ENCODE measurements around the gene TMEM129.

TMEM129 gene

DNA sequence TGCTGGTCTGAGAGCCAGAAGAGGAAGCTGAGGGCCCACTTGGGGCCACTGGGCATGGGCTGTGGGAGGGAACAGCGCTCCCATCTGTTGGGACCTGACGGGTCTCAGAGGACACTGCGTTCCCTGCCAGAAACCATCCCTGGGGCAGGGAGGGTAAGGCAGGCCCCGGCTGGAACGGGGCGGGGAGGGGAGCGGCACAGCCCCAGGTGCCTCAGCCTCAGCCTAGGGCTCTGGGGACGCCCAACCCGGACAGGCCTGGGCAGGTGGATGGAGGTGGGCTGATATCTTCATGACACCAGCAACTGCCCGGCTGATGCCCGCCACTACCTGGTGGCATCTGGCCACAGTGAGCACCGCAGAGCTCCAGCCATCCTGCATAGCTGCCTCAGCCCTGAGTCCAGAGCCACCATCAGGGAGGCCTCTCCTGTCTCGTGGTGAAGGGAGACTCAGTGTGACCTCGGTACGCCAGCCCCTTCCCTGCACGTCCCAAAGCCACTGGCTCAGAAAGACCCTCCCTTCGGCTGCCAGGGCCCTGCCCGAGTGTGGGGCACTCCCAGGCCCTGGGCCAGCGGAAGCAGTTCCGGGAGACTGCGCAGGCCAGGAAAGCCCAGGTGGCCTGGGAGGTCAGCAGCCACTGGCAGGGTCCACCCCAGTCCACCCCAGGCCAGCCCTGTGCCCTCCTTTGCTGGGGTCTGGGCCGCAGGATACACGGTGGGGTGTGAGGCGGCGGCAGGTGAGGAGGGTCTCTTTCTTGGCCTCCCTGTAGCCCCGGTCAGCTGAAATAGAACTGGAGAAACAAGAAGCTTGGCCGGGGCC, 37.4 kb upstream of the TMEM129 start:
- DNase-seq = no peak

DNA sequence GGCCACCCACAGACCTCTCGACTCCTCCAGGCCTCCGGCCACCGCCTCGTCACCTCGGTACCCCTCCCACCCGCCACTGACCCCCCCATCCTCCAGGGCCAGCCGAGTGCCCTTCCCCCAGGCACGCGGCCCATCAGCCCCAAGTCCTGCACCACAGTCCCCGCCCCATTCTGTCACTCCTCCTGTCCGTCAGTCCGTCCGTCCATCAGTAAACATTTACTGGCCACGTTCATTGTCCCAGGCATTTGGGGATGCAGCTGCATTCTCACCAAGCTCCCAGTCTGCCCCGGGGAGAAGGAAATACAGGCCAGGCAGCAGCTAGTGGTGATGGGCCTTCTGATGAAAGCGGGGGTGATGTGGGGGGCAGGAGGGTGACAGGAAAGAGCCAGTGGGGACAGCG, 36.7 kb upstream of the TMEM129 start:
- DNase-seq = no peak

DNA sequence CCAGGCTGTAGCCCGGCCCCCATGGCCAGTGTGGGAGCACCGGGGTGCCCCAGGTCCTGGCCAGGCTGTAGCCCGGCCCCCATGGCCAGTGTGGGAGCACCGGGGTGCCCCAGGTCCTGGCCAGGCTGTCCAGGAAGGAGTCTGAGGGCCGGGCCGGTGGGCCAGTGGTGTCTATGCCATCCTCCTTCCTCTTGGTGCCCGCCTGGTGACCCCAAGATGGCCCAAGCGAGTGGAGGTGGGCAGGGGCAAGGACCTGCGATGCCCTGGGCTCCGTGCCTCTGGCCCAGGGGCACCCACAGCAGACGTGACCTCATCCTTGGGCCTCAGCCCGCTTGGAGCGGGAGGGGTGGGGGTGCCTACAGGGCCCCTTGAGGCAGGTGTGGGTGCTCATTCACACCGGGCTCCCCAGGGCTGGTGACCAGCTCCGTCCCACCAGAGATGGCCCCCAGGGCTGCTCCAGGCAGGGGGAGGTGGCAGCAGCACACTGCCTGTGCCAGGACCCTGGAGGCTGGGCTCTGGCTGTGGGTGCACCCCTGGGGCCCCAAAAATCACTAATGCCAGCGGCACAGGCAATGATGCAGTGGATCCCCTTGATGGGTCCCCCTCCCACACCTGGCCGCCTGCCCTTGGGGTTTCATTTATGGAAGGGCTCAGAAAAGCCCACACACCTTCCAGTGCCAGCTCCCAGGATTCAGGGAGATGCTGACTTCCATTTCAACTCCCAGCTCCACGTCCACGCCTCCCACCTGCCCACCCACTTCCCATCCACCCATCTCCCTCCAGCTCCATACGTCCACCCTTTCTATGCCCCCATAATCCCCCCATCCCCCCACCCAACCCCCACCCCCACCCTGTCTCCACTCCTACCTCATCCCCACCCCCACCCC, 36.0 kb upstream of the TMEM129 start:
- no peak for DNase-seq

DNA sequence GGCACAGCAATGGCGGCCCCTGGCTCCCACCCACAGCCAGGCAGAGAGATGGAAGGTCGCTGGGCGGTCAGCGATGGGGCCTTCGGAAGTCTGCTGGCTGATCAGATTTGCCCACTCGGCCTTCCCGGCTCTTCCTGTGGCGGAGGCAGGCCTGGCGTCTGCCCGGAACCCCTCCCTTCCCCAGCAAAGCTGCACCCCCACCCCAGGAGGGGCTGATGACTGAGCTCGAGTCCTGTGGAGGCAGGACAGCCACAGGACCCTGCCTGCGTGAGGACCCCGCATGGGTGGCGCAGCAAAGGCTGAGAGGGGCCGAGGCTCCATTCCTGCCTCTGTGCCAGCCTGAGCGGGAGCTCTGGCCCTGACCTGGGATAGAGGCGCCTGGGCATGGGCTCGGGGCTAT, 35.0 kb upstream of the TMEM129 start:
- DNase-seq = no peak

DNA sequence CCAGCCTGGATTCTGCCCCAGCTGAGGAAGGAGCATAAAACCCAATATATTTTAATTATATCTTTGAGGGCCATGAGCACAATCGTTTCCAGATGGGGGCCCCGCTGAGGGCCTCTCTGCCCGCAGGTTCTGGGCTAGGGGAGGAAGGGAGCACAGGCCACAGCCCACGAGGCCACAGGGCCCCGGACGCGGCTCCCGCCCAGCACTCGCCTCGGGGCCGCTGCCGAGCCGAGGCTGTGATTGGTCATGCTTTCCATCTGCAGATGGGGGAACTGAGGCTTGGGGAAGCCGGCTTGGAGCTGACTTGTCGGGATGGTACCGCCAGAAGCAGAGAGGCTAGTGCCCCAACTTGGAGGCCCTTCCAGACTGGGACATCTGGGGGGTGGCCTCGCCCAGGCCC, 34.2 kb upstream of the TMEM129 start:
- no peak for DNase-seq

DNA sequence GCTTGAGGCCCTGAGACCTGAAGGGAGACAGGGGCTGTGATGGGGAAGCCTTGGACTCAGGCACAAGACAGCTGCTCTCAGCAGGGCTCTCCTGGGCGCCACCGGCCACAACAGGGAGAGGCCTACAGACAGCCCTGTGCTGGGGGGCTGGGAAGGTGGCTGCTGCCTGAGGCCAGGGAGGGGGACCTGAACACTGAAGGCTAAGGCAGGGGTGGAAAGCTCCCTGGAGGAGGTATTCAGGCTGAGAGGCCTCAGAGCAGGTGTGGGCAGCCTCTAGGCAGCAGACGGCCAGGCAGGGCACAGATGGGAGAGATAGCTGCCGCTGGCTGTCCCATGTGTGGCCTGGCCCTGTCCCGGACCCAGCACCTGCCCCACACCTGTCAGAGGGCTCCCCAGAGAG, 33.2 kb upstream of the TMEM129 start:
- no peak for DNase-seq

DNA sequence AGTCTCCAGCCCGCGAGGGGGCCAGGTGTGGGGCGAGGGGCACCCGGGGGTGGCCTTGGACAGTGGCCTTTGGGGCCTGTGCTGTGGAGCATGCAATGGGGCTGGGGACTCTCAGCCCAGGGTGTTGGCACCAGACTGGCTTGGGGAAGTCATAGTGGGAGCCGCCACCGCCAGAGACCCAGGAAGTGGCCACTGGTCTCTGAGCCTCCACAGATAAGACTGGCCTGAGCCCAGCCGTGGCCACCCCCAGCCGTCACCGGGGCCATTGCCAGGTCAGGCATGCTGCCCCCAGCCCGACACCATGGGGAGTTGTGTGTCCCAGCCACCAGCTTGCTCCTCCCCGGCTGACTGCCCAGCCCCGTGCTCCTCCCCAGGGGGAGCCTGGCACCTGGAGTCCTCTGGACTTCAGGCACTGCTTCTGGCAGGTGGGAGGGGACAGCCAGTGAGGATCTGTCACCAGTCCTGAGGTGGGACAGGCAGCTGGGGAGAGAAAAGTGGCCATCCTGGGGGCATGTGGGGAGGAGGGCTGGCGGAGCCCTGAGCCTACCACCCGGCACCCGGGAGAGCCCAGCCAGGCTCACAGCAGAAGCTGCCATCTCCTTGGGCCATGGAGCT, 32.7 kb upstream of the TMEM129 start:
- no peak for DNase-seq

DNA sequence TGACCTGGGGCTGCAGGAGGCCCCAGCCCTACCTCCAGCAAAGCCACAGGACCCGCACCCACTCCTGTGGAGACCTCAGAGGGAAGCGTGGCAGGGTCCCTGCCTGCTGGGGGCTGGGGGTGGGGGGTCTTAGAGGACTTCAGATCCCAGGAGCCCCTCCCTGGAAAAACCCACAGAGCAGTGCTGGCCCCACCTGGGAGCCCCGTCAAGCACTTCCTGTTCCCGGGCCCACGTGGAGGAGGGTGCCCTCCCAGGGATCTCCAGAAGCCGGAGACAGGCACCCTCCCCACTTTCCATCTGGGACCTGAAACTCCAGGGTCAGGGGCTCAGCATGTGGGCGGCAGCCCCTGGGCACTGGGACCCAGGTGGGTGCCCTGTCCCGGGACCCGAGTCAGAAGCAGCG, 32.2 kb upstream of the TMEM129 start:
- DNase-seq = no peak

DNA sequence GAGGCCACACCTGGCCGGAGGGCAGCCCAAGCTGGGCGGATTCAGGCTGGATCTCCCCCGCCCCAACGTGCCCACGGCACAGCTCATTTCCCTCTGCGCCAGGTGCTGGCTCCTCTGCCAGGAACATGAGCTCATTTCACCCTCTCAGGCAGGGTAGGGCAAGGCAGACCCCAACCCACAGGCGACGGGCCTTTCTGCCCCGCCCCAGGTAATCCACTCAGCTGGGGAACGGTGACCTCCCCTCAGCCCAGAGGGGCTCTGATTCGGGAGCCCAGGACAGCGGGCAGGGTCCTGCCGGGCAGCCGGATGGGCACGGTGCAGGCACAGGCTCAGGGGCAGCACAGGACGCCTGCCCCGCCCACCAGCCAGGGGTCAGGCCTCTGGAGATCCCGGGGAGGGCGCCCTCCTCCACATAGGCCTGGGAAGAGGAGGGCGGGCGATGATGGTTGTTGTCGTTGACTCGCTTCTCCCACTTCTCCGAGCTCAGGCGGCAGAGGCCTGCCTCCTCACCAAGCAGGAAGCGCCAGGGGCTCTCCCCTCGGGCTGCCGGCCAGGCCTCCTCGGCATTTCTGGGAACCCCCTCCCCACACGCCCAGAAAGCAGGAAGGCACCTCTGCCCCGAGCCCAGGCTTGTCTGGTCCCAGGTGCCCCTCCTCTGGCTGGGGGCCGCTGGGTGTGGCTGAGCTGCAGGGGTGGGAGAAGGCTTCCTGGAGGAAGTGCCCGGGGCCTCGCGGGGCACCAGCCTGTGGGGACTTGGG, 31.3 kb upstream of the TMEM129 start:
- DNase-seq = no peak

DNA sequence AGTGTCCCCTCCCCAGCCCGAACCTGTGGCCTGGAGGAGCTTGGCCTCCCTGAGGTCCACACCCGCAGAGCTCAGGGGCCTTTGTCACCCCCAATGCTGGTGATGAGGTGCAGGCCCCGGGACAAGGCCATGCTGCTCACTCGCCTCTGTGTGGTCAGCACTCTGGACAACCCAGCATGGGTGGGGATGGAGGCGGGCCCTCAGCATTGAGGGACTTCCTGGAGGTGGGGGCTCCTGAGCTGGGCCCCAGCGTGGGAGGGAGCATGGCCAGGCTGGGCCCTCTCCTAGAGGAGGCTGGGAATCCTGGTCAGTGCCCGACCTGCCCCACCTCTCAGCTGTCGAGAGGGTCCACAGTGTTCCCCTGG, 30.8 kb upstream of the TMEM129 start:
- no peak for DNase-seq

DNA sequence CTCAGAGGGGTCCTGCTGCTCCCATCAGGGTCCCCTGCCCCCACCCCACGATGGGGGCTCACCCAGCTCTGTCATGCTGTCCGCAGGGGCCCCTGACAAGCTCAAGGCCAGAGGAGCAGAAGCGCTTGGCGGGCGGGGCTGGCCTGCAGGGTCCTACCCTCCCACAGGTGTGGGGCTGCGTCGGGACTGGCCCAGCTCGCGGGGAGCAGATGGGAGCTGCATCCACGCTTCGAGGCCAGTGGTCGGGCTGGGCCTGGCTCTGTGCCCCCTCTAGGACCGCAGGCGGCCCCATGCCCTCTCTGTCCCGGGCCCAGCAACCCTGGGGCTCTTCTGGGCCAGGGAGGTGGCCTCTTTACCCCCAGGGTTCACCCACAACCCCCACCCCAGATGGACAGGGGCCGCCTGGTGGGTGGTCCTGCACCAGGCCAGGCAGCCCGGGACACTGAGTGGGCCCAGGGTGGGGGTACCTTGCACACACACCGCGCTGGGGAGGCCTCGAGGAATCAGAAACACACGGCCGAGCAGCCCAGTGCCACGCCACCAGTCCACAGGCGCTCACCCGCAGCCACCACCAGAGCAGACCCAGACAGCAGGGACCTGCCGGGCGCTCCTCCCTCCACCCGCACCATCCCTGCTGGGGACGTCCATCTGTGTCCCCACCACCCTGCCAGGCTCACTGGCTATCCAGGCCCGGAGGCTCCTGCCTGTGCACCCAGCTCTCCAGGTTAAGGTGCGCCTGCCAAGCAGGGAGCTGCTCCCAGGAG, 30.2 kb upstream of the TMEM129 start:
- DNase-seq = no peak

DNA sequence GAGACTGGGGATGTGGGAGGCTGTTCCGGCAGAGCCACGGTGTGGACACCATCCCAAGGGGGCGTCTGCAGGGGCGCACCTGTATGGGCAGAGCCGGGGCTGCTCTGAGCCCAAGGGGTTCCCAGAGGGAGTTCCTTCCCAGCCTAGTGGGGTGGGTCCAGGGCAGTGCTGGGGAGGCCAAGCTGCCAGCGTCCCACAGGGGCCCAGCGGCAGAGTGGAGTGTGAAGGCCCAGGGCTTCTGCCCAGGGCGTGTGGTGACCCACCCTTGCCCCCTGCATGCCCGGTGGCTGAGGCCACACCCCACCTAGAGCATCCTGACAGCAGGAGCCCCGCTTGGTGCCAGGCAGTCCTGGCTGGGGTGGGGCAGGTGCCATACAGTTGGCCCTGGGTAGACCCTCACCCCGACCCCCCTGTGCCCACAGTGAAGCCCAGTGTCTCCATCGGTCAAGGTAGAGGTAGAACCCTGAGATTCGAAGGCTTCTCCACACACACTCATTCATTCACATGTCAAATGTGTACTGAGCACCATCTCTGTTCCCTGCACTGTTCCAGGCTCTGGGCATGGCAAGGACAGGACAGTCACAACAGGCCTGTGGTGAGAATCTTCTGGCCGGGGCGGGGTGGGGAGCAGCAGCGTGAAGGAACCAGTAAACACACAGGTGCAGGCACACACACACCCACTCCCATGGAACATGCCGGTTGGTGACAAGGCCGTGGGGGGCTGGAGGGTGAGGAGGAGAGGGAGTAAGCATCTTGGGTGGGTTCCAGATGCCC, 29.4 kb upstream of the TMEM129 start:
- DNase-seq = no peak

DNA sequence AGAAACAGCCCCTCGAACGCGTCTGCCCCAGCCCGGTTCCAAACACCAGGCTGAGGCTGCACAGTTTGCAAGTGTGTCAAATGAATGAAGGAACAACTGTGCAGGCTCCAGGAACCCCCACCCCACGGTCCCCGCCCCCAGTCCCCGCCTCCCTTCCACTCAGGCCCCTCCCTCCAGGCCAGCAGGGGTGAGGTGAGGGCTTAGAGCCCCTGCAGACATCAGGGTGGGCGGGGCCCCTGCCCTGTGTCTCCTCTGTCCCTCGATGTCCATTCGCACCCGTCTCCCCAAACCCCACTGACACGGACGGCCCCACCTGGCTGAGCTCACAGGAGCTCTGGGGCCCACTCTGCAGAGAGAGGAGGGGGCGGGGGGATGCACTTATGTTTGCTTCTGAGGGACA, 28.7 kb upstream of the TMEM129 start:
- no peak for DNase-seq

DNA sequence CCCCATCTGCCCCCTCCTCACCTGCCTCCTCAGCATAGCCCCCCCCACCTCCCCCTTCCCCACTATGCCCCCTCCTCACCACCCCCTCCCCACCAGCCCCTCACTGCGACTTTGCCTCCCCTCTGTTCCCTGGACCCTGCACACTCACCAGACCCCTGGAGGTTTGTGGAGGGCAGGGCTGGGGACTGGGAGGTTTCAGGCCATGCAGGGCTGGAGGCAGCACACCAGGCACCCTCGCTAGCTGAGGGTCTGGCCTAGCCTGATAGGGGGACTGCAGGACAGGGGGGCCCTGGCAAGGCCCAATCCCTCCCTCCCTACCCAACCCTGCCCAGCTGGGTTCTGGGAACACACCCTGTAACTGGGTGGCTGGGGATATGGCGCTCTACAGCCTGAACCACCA, 28.2 kb upstream of the TMEM129 start:
- DNase-seq = no peak

DNA sequence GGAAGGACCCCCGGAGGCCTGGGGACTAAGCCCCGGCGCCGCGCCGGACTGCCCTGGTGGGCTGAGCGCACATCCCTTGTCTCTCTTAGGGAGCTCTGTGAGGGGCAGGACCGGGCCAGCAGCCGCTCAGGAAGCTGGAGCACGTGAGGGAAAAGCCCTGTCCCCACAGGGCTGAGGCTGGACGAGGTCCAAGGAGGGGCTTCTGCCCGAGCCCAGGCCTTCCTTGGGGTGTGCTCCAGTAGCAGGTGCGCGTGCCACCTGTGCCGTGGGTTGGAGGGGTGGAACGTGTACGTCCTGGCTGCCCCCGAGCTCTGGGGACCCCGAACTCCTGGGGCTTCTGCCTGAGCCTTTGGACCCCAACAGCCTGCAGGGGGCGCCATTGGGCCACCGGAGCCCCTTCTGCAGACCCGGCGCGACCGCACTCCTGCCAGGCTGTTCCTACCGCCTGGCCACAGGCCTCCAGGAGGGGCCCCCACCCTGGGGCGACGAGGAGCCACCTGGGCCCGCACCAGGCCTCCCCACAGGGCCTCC, 27.4 kb upstream of the TMEM129 start:
- peak; percentile 10 to 42 for DNase-seq

DNA sequence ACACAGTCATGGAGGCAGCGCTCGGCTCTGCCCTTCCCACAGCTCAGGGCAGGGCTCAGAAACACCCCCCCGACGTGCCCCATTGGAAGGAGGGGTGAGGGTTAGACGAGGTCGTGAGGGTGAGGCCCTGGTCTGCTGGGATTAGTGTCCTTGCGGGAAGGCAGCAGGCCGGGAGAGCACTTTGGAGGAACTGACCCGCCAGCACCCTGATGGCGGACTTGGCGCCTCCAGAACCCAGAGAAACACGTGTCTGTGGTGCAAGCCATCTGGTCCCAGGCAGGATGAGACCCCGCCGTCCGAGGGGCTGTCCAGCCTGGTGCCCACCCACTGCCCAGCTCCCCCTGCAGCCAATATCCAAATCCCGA, 26.5 kb upstream of the TMEM129 start:
- no peak for DNase-seq

DNA sequence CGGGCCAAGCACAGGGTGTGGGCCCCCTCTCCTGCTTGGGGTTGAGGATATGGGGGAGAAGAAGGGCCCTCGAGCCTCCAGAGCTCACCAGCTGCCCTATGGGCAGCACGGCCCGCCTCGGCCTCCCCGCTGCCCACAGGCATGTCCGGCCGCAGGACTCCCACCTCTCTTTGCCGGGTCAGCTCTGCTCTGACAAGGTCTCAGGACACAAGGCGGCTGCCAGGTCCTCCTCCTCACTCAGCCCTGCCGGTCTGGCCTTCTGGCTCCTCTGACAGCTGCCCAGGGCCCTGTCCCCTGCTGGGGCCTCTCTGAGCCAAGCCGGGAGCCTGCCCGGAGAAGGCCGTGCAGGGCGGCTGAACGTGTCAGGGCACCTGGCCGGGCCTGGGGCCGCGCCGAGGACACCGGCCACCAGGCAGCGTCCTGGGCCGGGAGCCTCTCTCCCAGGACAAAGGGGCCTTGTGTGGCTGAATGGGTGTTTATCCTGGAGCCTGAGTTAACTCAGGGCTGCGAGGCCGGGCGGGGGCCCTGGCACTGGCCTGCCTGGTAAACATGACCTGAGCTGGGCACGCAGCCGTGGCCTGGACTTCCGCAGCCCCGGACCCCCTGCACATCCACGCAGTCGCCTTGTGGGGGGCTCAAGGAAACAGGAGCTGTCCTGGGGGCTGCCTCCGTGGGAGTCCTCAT, 25.9 kb upstream of the TMEM129 start:
- no peak for DNase-seq

DNA sequence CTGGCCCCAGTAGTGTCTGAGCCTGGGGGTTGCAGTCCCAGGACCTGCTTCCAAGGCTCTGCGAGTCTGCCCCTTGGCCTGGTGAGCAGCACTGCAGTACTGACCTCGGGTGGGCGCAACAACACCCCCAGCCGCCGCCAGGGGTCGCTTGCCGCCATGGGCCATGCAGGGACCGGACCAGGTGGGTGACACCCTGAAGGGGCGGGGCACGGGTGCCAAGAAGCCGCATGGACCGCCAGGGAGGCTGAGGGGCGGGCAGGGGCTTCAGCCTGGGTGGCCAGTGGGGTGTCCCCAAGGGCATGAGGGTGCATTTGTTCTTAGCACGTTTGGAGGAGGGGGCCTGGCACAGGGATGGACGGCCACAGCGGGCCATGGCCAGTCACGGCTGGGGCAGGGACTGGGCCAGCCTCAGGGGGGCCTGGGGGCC, 25.2 kb upstream of the TMEM129 start:
- DNase-seq = peak; percentile 12 to 54

DNA sequence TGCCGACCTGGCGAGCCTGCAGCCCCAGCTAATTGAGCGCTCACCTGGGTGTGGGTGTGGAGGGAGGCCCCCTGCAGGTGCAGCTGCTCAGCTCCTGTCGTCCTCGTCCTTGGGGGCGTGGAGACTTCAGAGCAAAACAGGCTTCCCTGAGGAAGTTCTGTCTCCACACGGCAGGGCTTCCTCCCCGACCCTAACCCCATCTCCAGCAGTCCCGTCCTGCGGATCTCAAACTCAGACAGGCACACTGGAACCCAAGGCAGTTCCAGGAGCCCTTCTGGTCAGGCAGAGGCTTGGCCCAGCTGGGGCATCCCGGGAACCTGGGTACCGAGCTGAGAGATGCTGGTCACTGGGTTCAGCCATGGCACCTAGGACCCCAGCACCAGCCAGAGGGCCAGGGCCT, 24.6 kb upstream of the TMEM129 start:
- DNase-seq = no peak

DNA sequence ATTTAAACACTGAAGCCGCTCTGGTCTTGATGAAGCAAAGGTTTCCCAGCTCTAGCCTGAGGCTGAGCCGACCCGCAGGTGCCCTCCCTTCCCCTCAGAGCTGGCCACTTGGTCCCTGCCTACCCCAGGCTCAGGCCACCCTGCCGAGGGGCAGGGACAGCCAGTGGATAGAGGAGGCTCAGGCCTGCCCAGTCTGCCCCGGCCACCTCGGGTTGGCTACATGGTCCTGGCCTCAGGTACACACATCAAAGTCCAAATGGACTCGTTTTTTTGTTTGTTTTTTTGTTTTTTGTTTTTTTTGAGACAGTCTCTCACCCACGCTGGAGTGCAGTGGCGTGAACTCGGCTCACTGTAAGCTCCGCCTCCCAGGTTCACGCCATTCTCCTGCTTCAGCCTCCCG, 24.0 kb upstream of the TMEM129 start:
- no peak for DNase-seq

DNA sequence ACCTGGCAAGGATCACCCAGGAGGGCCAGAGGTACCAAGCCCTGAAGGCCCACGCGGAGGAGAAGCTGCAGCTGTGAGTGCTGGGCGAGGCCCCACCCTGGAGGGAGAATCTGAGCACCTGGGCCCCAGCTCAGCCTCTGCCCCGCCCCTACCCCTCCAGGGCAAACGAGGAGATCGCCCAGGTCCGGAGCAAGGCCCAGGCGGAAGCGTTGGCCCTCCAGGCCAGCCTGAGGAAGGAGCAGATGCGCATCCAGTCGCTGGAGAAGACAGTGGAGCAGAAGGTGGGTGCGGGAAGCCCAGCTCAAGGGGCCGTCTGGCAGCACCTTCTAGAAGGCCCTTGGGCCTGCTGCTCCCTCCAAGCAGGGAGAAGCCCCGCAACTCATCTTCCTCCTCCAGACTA, 23.4 kb upstream of the TMEM129 start:
- DNase-seq = no peak

All from SHP77 (cell line).